GM19043 (cell line): Measurements from ENCODE around the gene LRRTM2.

ENCODE experiments used
- ATAC-seq: cut with Tn5 transposase; IDR thresholded peaks from one replicate; pipeline ENCODE4 v1.9.1; 2021; ENCODE audit warnings: low read depth; ENCODE audit not compliant: unreplicated experiment

LRRTM2 gene

GRCh38 chr5:138884094-138884493 is 9.0 kb upstream of the LRRTM2 start:
- ATAC-seq = no peak

GRCh38 chr5:138883211-138883610 is 8.1 kb upstream of the LRRTM2 start:
- ATAC-seq = no peak

GRCh38 chr5:138878437-138879235 is 3.5 kb upstream of the LRRTM2 start:
- no peak for ATAC-seq

- ATAC-seq = no peak
Measured at GRCh38 chr5:138876811-138877210, 1.7 kb upstream of the LRRTM2 start.

GRCh38 chr5:138875946-138876345 is 811 bp upstream of the LRRTM2 start:
- ATAC-seq = no peak

- ATAC-seq = no peak
Measured at GRCh38 chr5:138875552-138875875, 379 bp upstream of the LRRTM2 start.

GRCh38 chr5:138874241-138874640 is 894 bp downstream of the LRRTM2 start:
- ATAC-seq = no peak

GRCh38 chr5:138873466-138874221 is 1.5 kb downstream of the LRRTM2 start:
- ATAC-seq = no peak

- no peak for ATAC-seq
Measured at GRCh38 chr5:138872841-138873465, 2.2 kb downstream of the LRRTM2 start.

GRCh38 chr5:138870611-138871010 is 4.5 kb downstream of the LRRTM2 start:
- ATAC-seq = no peak

GRCh38 chr5:138869763-138870500 is 5.2 kb downstream of the LRRTM2 start:
- no peak for ATAC-seq

- no peak for ATAC-seq
Measured at GRCh38 chr5:138869038-138869437, 6.1 kb downstream of the LRRTM2 start.

- no peak for ATAC-seq
Measured at GRCh38 chr5:138867011-138867410, 8.1 kb downstream of the LRRTM2 start.

GRCh38 chr5:138853132-138853531 is 22.0 kb downstream of the LRRTM2 start:
- ATAC-seq = no peak

- ATAC-seq = no peak
Measured at GRCh38 chr5:138850865-138851435, 24.2 kb downstream of the LRRTM2 start.

- ATAC-seq = no peak
Measured at GRCh38 chr5:138849882-138850281, 25.3 kb downstream of the LRRTM2 start.

GRCh38 chr5:138849439-138849838 is 25.7 kb downstream of the LRRTM2 start:
- no peak for ATAC-seq

GRCh38 chr5:138844812-138845513 is 30.2 kb downstream of the LRRTM2 start:
- no peak for ATAC-seq

- ATAC-seq = no peak
Measured at GRCh38 chr5:138844125-138844461, 31.0 kb downstream of the LRRTM2 start.
